GM18505 (cell line): ENCODE measurements around the gene ASTN1.

Experiments used
- ATAC-seq: cut with Tn5 transposase; IDR thresholded peaks from one replicate; pipeline ENCODE4 v1.9.1; 2021; ENCODE audit not compliant: unreplicated experiment
- POLR2A ChIP-seq: IDR thresholded peaks from 4 replicates; pipeline ENCODE4 v1.6.1; 2011; ENCODE audit warnings: borderline replicate concordance; ENCODE audit not compliant: insufficient read depth, insufficient read length; ENCODE audit errors: extremely low read depth

Gene ASTN1

DNA sequence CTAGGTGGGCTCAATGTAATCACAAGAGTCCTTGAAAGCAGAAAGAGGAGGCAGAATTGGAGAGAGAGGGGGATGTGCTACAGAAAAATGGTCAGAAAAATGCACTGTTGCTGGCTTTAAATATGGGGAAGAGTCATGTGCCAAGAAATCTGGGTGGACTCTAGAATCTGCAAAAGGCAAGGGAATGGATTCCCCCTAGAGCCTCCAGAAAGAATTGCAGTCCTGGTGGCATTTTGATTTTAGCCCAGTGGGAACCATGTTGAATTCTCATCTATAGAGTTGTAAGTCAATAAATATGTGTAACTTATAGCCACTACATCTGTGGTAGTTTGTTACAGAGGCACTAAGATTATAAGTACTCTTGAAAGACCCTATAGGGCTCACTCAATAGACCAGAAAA, 210.3 kb downstream of the ASTN1 start:
- no peak for ATAC-seq
- TF ChIP-seq POLR2A: no peak

GRCh38 chr1:176950736-176951324, 213.7 kb downstream of the ASTN1 start:
- no peak for TF ChIP-seq POLR2A
- ATAC-seq: no peak

GRCh38 chr1:176949033-176949662, 215.4 kb downstream of the ASTN1 start:
- ATAC-seq: peak; percentile 75
- no peak for TF ChIP-seq POLR2A

DNA sequence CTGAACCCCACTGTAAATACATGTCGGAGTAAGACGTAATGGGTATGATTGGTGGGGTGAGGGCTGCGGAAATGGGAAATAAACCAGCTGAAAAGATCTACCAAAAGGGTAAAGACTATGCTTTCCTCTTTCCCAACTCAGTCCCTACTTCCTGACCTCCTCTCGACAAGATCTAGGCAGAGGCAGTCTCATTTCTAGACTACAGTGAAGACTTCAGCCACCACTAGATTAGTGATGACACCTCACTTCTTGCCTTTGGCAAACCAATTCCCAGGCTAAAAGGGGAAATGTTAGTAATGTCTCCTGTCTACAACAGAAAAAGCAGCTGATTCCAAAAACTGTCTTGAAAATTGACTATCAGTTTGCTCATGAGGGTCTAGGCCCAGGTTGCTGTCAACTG, 219.9 kb downstream of the ASTN1 start:
- TF ChIP-seq POLR2A: no peak
- no peak for ATAC-seq

DNA sequence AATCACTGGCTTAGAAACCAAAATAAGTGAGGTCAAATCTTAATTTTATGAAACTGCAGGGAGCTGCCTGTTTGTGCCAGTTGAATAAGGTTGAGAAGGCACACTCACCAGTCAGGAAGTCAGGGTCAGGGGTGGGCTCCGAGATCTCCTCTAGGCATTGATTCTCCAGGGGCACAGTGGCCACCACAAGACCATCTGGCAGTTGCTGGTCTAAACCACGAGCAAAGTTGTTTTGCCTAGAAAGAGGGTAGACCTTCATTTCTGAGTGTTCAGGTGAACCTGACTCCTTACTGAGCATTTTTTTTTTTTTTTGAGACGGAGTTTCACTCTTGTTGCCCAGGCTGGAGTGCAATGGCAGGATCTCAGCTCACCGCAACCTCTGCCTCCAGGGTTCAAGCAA, 220.7 kb downstream of the ASTN1 start:
- TF ChIP-seq POLR2A: no peak
- ATAC-seq: no peak

DNA sequence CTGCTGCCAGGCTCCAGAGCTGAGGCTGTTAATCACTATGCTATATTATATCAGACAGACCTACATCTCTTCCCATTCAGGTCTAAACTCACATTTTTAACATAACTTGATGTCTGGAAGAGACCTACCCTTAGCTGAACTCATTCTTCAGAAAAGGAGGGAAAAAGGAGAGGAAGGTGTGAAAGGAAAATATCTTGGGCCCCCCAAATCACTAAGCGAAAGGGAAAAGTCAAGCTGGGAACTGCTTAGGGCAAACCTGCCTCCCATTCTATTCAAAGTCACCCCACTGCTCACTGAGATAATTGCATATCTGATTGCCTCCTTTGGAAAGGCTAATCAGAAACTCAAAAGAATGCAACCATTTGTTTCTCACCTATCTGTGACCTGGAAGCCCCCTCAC, 222.2 kb downstream of the ASTN1 start:
- ATAC-seq: no peak
- no peak for TF ChIP-seq POLR2A

GRCh38 chr1:176939993-176940392, 224.5 kb downstream of the ASTN1 start:
- TF ChIP-seq POLR2A: no peak

DNA sequence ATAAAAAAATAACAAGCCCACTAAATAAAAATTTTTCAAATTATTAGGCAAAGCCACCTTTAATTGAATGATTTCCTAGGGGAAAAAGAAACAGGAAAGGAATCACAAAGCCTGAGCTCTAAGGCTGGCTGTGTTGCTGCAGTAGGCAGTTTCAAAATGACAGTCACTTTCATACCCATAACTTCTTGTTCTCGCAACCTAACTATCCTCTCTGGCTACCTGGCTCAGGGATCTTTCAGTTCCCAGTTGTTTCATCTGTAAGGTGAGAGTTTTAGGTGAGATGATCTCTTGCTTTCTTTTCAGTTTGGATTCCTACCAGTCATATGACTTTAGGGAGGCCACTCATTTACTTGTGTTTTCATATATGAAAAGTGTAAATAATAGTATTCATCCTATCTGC, 226.1 kb downstream of the ASTN1 start:
- no peak for ATAC-seq
- TF ChIP-seq POLR2A: no peak

More at GRCh38 chr1:176939993-176940392, 224.5 kb downstream of the ASTN1 start:
- ATAC-seq: no peak

GRCh38 chr1:176934370-176934769, 230.1 kb downstream of the ASTN1 start:
- ATAC-seq: no peak

DNA sequence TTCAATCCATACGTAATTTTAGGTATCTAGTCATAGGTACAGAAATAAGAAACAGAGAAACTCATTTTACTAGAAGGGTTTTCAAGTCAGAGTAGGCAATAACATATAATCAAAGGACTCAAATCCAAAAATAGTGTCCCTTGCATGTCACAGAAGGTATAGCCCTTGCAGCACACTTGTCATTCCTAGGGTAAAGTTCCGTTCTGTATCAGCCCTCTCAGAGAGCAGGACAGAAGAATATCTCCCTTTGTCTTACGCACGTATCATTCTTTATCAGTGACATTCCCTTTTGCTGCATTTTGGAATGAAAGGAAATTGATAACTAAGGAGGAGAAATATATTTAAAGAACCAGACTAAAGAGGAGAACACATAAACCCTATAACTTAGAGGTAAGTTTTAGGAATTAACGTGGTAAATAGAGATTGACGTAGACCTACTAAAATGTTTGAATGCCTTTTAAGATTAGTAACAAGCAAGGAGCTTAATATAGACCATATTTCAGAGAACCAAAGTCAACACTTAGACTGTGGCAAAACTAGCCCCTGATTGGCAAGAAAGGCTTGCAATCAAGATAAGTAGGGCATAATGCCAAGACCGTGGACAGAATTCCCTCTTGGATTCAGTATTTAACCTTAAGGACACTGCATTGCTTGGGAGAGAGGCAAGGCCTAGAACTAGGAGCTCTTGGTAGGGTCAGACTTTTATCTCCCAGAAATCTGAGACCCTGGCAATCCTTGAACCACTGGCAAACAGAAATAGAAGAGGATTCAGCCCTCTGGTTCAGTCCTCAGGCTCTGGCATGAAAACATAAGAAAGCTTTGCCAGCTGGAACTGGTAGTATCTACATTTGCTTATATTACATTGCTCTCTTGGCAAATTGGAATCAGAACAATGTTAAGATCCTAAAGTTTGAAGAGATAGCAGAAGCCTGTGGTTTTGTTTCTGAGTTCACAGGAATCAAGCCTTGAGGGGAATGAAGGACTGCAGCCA, 232.1 kb downstream of the ASTN1 start:
- no peak for TF ChIP-seq POLR2A

More at GRCh38 chr1:176934370-176934769, 230.1 kb downstream of the ASTN1 start:
- no peak for TF ChIP-seq POLR2A

GRCh38 chr1:176931526-176931925, 233.0 kb downstream of the ASTN1 start:
- TF ChIP-seq POLR2A: no peak
- no peak for ATAC-seq

More for the DNA sequence above, 232.1 kb downstream of the ASTN1 start:
- no peak for ATAC-seq

DNA sequence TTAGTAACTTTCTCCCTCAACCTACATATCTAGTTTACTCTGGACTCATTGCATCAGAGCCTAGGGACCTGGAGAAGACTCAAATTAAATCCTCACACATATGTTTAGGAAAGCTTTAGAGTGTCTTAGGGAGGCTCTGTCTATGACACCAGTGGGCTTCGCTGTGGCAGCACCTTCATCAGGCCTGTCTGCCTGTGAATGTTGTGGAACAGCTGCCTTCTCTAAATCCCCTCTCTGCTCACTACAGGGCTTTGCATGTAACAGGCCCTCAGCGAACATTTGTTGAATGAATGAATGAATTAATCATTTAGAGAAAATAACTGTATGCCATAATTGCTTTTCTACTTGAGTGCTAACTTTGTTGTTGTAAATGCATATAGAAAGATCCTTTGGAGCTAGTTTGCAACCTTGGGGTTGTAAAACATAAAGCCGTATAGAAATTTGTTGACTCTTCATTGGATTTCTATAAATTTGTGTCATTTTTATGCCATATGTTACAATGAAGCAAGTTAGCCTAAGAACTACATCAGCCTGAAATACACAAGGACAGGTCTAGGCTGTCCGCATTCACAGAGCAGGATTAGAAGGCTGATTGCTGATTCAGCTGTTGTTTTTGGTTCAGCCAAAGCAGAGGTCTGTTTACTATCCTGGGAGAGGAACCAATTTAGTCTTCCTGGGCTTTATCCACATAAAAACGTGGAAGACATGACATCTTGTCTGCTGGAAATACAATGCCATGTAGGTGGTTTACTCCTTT, 238.0 kb downstream of the ASTN1 start:
- no peak for ATAC-seq
- no peak for TF ChIP-seq POLR2A

DNA sequence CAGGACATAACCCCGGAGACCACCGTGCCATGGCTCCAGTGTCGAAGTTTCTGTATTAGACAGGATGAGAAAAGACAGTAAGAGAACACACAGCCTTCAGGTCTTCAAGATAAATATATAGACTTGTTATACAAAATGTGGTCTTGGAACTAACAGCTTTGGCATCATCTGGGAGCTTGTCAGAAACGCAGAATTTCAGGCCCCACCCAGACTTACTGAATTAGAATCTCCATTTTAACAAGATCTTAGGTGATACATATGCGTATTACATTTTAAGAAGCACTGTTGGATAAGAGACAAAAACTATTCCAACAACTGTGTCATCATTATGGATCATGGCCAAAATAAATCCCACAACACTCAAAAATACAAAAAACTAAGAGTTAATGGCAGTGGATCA, 239.3 kb downstream of the ASTN1 start:
- TF ChIP-seq POLR2A: no peak

More for the DNA sequence above, 239.3 kb downstream of the ASTN1 start:
- no peak for ATAC-seq
